ENCODE measurements around the gene IL1R1.

The IL1R1 gene

DNA sequence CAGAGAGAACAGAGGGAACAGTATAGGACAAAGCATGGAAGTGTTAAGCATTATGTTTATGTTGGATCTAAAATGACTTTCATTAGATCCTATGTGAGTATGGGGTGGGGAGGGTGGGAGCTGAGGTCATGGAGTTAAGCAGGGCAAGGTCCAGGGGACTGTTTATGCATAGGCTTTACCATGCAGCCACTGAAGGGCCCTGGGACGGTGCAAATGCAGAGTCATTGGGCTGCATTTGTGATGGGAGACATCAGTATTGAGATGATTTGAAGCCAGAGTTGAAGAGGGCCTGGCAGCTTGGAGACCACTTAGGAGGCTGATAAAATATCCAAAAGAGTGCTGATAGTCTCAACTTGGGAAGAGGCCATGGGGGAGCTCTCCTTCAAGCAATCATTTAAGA is 66.9 kb downstream of the IL1R1 start:
- no peak for DNase-seq

DNA sequence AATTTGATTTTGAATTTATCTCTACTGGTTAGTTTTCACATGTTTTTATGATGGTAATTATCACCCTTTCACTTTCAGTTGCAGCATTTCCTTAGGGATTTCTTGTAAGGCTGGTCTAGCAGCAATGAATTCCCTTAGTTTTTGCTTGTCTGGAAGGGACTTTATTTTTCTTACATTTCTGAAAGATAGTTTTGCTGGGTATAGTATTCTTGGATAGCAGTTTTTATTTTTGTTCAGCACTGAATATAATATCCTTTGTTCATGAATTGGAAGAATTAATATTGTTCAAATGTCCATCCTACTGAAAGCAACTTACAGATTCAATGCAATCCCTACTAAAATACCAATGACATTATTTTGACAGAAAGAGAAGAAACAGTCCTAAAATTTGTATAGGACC is 74.5 kb downstream of the IL1R1 start:
- DNase-seq: no peak

DNA sequence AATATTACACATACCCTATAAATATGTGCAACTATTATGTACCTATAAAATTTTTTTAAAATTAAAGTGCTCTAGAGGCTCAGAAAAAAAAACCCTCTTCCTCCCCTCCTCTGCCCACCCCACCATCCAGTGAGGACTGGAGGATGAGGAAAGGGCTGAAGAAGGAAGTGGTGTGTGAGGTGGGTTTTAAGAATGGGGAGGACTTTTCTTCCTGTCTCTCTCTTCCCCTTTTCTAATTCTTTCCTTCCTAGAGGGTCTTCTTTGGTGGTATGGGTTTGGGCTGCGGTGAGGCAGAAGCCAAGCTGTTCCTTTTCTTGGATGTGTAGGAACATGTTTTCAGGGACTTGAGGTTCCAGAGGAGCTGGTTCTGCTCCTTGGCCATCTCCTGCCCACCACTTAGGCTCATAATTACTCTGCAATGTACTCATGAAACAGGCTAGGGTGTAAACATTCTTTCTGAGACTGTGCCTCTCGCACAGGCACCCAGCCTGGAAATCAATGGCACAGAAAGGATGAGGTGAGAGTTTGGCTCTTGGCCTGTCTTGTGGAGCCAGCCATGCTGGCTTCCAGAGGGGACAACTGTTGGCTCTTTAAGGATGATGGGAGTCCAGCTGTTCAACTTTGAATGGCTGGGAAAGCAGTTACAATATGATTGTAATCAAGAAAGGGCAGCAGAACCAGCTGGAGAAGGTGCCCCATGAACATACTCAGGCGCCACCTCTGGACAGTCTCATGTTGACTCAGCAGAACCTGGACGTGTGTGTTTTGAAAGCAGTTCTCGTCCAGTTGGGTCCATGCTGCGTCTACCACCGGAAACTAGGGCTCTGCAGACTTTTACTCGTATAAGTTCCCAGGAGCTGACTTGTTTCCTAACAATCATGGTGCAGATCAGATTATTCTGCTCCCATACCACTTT is 82.5 kb downstream of the IL1R1 start:
- DNase-seq: no peak

DNA sequence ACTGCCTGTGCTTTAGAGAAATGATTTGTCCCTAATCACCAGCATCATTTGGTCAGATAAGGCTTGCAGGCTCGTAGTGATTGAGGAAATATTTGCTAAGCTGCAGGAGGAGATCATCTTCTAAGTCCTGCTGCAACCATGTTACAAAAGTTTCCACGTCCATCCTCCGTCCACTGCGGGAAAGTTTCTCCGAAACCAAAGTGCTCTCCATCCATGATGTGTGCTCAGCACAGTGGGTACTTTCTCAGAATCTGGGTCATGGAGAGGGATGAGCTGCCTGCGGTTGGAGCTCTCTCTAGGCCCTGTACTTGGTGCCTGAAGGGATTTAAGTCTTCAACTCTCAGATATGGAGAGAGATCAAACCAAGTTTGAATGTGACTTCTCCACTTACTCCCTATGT is 83.6 kb downstream of the IL1R1 start:
- DNase-seq: no peak

DNA sequence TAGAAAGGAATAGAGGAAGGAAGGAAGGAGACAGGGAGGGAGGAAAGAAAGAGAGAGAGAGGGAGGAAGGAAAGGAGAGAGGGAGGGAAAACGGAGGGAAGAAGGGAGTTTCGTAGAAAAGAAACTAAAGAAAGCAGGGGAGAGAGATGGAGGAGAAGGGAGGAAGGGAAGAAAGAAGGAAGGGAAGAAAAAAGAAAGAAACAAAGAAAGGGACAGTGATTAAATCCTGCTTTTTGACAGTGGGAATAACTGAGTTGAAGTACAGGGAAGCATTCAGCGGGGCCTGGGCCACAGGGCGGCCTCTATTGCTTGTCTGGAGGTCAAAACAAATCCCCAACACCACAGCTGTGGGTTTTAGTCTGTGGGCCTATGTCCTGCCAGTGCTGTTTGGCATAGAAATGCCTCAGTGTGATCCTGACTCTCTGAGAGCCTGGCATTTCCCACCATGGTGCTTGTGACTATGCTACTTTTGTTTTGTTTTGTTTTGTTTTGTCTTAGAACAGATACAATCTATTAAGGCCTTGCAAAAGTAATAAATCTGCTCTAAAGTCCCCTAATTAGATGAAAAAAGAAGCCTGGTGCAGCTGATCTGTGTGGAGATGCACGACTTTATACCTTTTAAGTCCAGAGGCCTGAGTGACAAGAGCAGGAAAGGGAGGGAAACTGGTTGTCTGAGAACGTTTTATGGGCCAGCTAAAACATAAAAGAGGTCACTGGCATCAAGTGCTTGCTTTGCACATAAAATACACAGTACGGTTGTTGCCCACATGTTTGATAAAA is 84.3 kb downstream of the IL1R1 start:
- DNase-seq: no peak

DNA sequence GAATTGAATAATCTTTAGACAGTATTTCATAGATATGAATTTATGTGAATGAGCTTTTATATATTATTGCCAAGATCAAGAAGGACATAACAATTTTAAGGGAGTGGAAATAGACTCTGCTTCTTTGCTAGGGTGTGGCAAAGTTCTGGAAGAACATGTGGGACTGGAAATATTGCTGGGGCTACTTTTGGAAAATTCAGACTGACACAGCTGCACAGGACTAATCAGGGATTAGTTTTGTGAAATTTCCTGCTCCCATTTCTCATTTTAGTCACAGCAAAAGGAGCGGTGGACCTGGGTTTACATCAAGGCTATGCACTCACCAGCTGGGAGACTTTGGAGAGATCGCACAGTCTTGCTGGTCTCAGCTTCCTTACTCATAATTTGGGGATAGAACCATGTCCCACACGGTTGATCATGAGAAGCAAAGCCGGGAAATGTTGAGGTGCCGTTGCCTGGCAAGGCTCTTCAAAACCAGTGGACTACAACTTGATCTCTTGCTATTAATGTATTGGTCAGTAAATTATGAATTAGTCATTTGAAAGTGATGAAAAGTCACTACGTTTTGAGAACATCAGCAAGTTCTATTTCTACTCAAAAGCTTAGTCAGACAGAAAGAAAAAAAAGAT is 86.7 kb downstream of the IL1R1 start:
- DNase-seq: no peak
